DND-41 (cell line): ENCODE results near the gene SPINT4.
"Not testable (repeated sequence)": the region's sequence is repeated elsewhere in the genome, so short reads cannot be mapped to it uniquely, and the experiment has no call there.

Source experiments
- ATAC-seq: fragments of 200-7000 bp; cut with Tn5 transposase; 3 replicates; pipeline ENCODE4 v1.9.1; 2021; ENCODE audit warnings: low read depth; ENCODE audit not compliant: insufficient read depth
- DNase-seq: peaks from one replicate; pipeline ENCODE4 v3.0.0-alpha.2; 2020
- H2AFZ ChIP-seq: 2 replicates; pipeline ENCODE4 v1.6.0; 2012; ENCODE audit warnings: low read depth, low read length
- H3K27ac ChIP-seq: 2 replicates; pipeline ENCODE4 v1.5.1; 2012; ENCODE audit warnings: low read length, inconsistent platforms
- H3K27me3 ChIP-seq: fragments of 200-600 bp; sonication (generic); 2 replicates; pipeline ENCODE4 v1.6.0; 2012; ENCODE audit warnings: low read length, mild to moderate bottlenecking, inconsistent platforms; ENCODE audit not compliant: insufficient read depth, poor library complexity
- H3K36me3 ChIP-seq: 2 replicates; pipeline ENCODE4 v1.5.1; 2012; ENCODE audit warnings: low read length, inconsistent platforms; ENCODE audit not compliant: insufficient read depth
- H3K4me1 ChIP-seq: 2 replicates; pipeline ENCODE4 v1.5.1; 2012; ENCODE audit warnings: mild to moderate bottlenecking, low read length; ENCODE audit not compliant: insufficient read depth
- H3K4me2 ChIP-seq: 2 replicates; pipeline ENCODE4 v1.6.0; 2012; ENCODE audit warnings: mild to moderate bottlenecking, moderate library complexity, low read length, inconsistent platforms; ENCODE audit not compliant: insufficient read depth
- H3K4me3 ChIP-seq, 2 experiments: fragments of 200-600 bp in 1 of 2; shearing (Covaris generic) in 1 of 2; 2 replicates each; pipeline ENCODE4 v1.5.1; 2012 to 2016; ENCODE audit warnings: inconsistent platforms in 2 of 2, low read length in 2 of 2, mild to moderate bottlenecking in 2 of 2, low read depth in 1 of 2, moderate library complexity in 1 of 2
- H3K79me2 ChIP-seq: 2 replicates; pipeline ENCODE4 v1.6.0; 2012; ENCODE audit warnings: low read length, inconsistent platforms; ENCODE audit not compliant: insufficient read depth
- H3K9ac ChIP-seq: 2 replicates; pipeline ENCODE4 v1.6.0; 2012; ENCODE audit warnings: low read depth, mild to moderate bottlenecking, inconsistent platforms, low read length, moderate library complexity
- H3K9me3 ChIP-seq: 2 replicates; pipeline ENCODE4 v1.5.1; 2012; ENCODE audit warnings: low read length, moderate library complexity, mild to moderate bottlenecking, inconsistent platforms; ENCODE audit not compliant: insufficient read depth, severe bottlenecking
- H4K20me1 ChIP-seq: 2 replicates; pipeline ENCODE4 v1.6.0; 2012; ENCODE audit warnings: low read length; ENCODE audit not compliant: insufficient read depth
- EZH2 ChIP-seq: IDR thresholded peaks from 3 replicates; pipeline ENCODE4 v1.6.1; 2012; ENCODE audit warnings: borderline replicate concordance, low read depth, mild to moderate bottlenecking, moderate library complexity, low read length, inconsistent platforms; ENCODE audit not compliant: severe bottlenecking
- TF ChIP-seq, protein P1 (sequence below): IDR thresholded peaks from 2 replicates; pipeline ENCODE4 v1.5.1; 2012; ENCODE audit warnings: borderline replicate concordance, low read length, moderate library complexity, mild to moderate bottlenecking; ENCODE audit not compliant: poor library complexity, severe bottlenecking; ENCODE audit errors: extremely low read depth

The SPINT4 gene

GRCh38 chr20:45722047-45722446 lies at the start of gene SPINT4:
Gene SPINT4 (plus strand): TSS chr20:45722347. CDS start chr20:45722368, 21 bp downstream.
- DNase-seq: no peak
- Histone ChIP-seq H3K36me3 (no peaks in the 10 kb centered on the region), H3K4me1 (no peaks in the 10 kb centered on the region), H3K4me2 (no peak within 1 kb of the TSS), H2AFZ (no peak within 1 kb of the TSS), H3K4me3 (no peak within 1 kb of the TSS), H3K9me3 (no peaks in the 10 kb centered on the region), H3K9ac (no peak within 1 kb of the TSS), H4K20me1 (no peaks in the 10 kb centered on the region), H3K27me3 (peaks cover 10% of the 10 kb centered on the region), H3K79me2 (no peaks in the 10 kb centered on the region), H3K27ac (no peak within 1 kb of the TSS)
- no peak for ATAC-seq
- TF ChIP-seq, protein P1, sequence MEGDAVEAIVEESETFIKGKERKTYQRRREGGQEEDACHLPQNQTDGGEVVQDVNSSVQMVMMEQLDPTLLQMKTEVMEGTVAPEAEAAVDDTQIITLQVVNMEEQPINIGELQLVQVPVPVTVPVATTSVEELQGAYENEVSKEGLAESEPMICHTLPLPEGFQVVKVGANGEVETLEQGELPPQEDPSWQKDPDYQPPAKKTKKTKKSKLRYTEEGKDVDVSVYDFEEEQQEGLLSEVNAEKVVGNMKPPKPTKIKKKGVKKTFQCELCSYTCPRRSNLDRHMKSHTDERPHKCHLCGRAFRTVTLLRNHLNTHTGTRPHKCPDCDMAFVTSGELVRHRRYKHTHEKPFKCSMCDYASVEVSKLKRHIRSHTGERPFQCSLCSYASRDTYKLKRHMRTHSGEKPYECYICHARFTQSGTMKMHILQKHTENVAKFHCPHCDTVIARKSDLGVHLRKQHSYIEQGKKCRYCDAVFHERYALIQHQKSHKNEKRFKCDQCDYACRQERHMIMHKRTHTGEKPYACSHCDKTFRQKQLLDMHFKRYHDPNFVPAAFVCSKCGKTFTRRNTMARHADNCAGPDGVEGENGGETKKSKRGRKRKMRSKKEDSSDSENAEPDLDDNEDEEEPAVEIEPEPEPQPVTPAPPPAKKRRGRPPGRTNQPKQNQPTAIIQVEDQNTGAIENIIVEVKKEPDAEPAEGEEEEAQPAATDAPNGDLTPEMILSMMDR: no peak
- no peak for TF ChIP-seq EZH2

- H4K20me1 ChIP-seq: no peaks in the 10 kb centered on the region
- H3K4me3 ChIP-seq: no peak overlapping the region
- H3K9ac ChIP-seq: no peak overlapping the region
- no peak overlapping the region for H3K4me2 ChIP-seq
- ATAC-seq (no peak), DNase-seq (no peak)
- no peaks in the 10 kb centered on the region for H3K79me2 ChIP-seq
- H3K4me1 ChIP-seq: no peaks in the 10 kb centered on the region
- TF ChIP-seq EZH2: no peak
- TF ChIP-seq, protein P1: no peak
- peaks cover 8% of the 10 kb centered on the region for H3K27me3 ChIP-seq
- H2AFZ ChIP-seq: no peak overlapping the region
- no peak overlapping the region for H3K27ac ChIP-seq
- no peaks in the 10 kb centered on the region for H3K36me3 ChIP-seq
- no peaks in the 10 kb centered on the region for H3K9me3 ChIP-seq
Observed at GRCh38 chr20:45672765-45673164, 49.4 kb upstream of the SPINT4 start.

- Histone ChIP-seq H3K4me2 (no peak overlapping the region), H3K4me3 (no peak overlapping the region), H4K20me1 (no peaks in the 10 kb centered on the region), H3K27me3 (no peaks in the 10 kb centered on the region), H3K4me1 (no peaks in the 10 kb centered on the region), H3K27ac (no peak overlapping the region), H3K9ac (no peak overlapping the region), H3K36me3 (no peaks in the 10 kb centered on the region), H3K9me3 (peaks cover 20% of the 10 kb centered on the region), H3K79me2 (no peaks in the 10 kb centered on the region), H2AFZ (no peak overlapping the region)
- TF ChIP-seq, protein P1: no peak
- no peak for TF ChIP-seq EZH2
- no peak for DNase-seq
- ATAC-seq: no peak
Observed at GRCh38 chr20:45679650-45680049, 42.5 kb upstream of the SPINT4 start.

- no peaks in the 10 kb centered on the region for H3K9me3 ChIP-seq
- no peak overlapping the region for H3K9ac ChIP-seq
- no peaks in the 10 kb centered on the region for H3K36me3 ChIP-seq
- no peaks in the 10 kb centered on the region for H3K79me2 ChIP-seq
- H3K4me2 ChIP-seq: no peak overlapping the region
- H2AFZ ChIP-seq: no peak overlapping the region
- ATAC-seq (no peak), DNase-seq (no peak)
- H3K4me1 ChIP-seq: no peaks in the 10 kb centered on the region
- no peaks in the 10 kb centered on the region for H3K27me3 ChIP-seq
- H4K20me1 ChIP-seq: no peaks in the 10 kb centered on the region
- no peak for TF ChIP-seq EZH2
- TF ChIP-seq, protein P1: peak; percentile 53
- H3K27ac ChIP-seq: no peak overlapping the region
- no peak overlapping the region for H3K4me3 ChIP-seq
Observed at GRCh38 chr20:45685896-45686295, 36.3 kb upstream of the SPINT4 start.

DNA sequence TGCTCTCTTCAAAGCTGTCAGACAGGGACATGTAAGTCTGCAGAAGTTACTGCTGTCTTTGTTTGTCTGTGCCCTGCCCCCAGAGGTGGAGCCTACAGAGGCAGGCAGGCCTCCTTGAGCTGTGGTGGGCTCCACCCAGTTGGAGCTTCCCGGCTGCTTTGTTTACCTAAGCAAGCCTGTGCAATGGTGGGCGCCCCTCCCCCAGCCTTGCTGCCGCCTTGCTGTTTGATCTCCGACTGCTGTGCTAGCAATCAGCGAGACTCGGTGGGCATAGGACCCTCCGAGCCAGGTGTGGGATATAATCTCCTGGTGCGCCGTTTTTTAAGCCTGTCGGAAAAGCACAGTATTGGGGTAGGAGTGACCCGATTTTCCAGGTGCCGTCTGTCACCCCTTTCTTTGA lies 28.8 kb upstream of the SPINT4 start:
- DNase-seq, H3K27me3 ChIP-seq, H4K20me1 ChIP-seq, H3K9ac ChIP-seq, H3K36me3 ChIP-seq, H3K4me3 ChIP-seq, H3K9me3 ChIP-seq, H3K4me2 ChIP-seq, H2AFZ ChIP-seq, ATAC-seq, H3K79me2 ChIP-seq, H3K4me1 ChIP-seq, H3K27ac ChIP-seq: not testable (repeated sequence)
